Stimulated activated naive CD8-positive, alpha-beta T cell treated with anti-CD3 and anti-CD28 coated beads, Interleukin-15, Interleukin-2, amounts not matched to agents 100 ng/mL and 50 ng/mL, for 24 hours (primary cell): ENCODE data around the gene ZNF627.
A peak's percentile ranks its signal among the peaks of the same experiment; 100 is the strongest.

ENCODE experiments used
- H3K27ac Mint-ChIP-seq: one replicate; pipeline ENCODE4 v1.8.0; 2021; ENCODE audit warnings: mild to moderate bottlenecking, mixed read lengths
- H3K27me3 Mint-ChIP-seq: one replicate; pipeline ENCODE4 v1.8.0; 2021; ENCODE audit warnings: mixed read lengths
- H3K36me3 Mint-ChIP-seq: one replicate; pipeline ENCODE4 v1.8.0; 2021; ENCODE audit warnings: low read depth, mixed read lengths
- H3K4me1 Mint-ChIP-seq: one replicate; pipeline ENCODE4 v1.8.0; 2021; ENCODE audit warnings: low read depth, mixed read lengths
- H3K4me3 Mint-ChIP-seq: one replicate; pipeline ENCODE4 v1.8.0; 2021; ENCODE audit warnings: mild to moderate bottlenecking, mixed read lengths
- H3K9me3 Mint-ChIP-seq: one replicate; pipeline ENCODE4 v1.8.0; 2021; ENCODE audit warnings: mixed read lengths

Gene ZNF627

GRCh38 chr19:11597202-11598102 lies at the start of gene ZNF627:
ZNF627 (plus strand) TSS chr19:11597483; CDS start chr19:11597628, 145 bp downstream.
- Mint-ChIP-seq H3K9me3 (no peaks in the 10 kb centered on the region), H3K4me3 (peak within 1 kb of the TSS; percentile 92), H3K27ac (peak within 1 kb of the TSS; percentile 76), H3K36me3 (peaks cover 18% of the 10 kb centered on the region), H3K27me3 (no peaks in the 10 kb centered on the region), H3K4me1 (peaks cover 30% of the 10 kb centered on the region)

- H3K4me3 Mint-ChIP-seq = no peak overlapping the region
- no peaks in the 10 kb centered on the region for H3K36me3 Mint-ChIP-seq
- no peaks in the 10 kb centered on the region for H3K4me1 Mint-ChIP-seq
- no peak overlapping the region for H3K27ac Mint-ChIP-seq
- no peaks in the 10 kb centered on the region for H3K9me3 Mint-ChIP-seq
- peaks cover 5% of the 10 kb centered on the region for H3K27me3 Mint-ChIP-seq
These were observed 49.2 kb upstream of the ZNF627 start for GRCh38 chr19:11547929-11548700.

GRCh38 chr19:11549386-11549953 lies 47.8 kb upstream of the ZNF627 start:
- no peaks in the 10 kb centered on the region for H3K27me3 Mint-ChIP-seq
- no peak overlapping the region for H3K27ac Mint-ChIP-seq
- peaks cover 8% of the 10 kb centered on the region for H3K36me3 Mint-ChIP-seq
- no peaks in the 10 kb centered on the region for H3K9me3 Mint-ChIP-seq
- H3K4me1 Mint-ChIP-seq = peaks cover 7% of the 10 kb centered on the region
- H3K4me3 Mint-ChIP-seq = no peak overlapping the region

- Mint-ChIP-seq H3K9me3 (no peaks in the 10 kb centered on the region), H3K36me3 (peaks cover 10% of the 10 kb centered on the region), H3K27me3 (no peaks in the 10 kb centered on the region), H3K4me1 (peaks cover 7% of the 10 kb centered on the region), H3K27ac (no peak overlapping the region), H3K4me3 (no peak overlapping the region)
These were observed 47.0 kb upstream of the ZNF627 start for GRCh38 chr19:11550265-11550664.

GRCh38 chr19:11551603-11552235 lies 45.6 kb upstream of the ZNF627 start:
- Mint-ChIP-seq H3K36me3 (peaks cover 18% of the 10 kb centered on the region), H3K9me3 (no peaks in the 10 kb centered on the region), H3K4me1 (peaks cover 16% of the 10 kb centered on the region), H3K27me3 (no peaks in the 10 kb centered on the region), H3K27ac (no peak overlapping the region), H3K4me3 (no peak overlapping the region)

GRCh38 chr19:11552666-11553372 lies 44.5 kb upstream of the ZNF627 start:
- H3K27me3 Mint-ChIP-seq = no peaks in the 10 kb centered on the region
- no peaks in the 10 kb centered on the region for H3K9me3 Mint-ChIP-seq
- peaks cover 24% of the 10 kb centered on the region for H3K36me3 Mint-ChIP-seq
- H3K4me3 Mint-ChIP-seq = no peak overlapping the region
- H3K4me1 Mint-ChIP-seq = peaks cover 24% of the 10 kb centered on the region
- no peak overlapping the region for H3K27ac Mint-ChIP-seq

GRCh38 chr19:11554160-11554559 lies 43.1 kb upstream of the ZNF627 start:
- Mint-ChIP-seq H3K36me3 (peaks cover 28% of the 10 kb centered on the region), H3K27ac (peak overlapping the region; percentile 32), H3K4me3 (no peak overlapping the region), H3K9me3 (no peaks in the 10 kb centered on the region), H3K27me3 (no peaks in the 10 kb centered on the region), H3K4me1 (peaks cover 31% of the 10 kb centered on the region)

GRCh38 chr19:11555246-11555645 lies 42.0 kb upstream of the ZNF627 start:
- Mint-ChIP-seq H3K27me3 (no peaks in the 10 kb centered on the region), H3K36me3 (peaks cover 28% of the 10 kb centered on the region), H3K4me1 (peaks cover 37% of the 10 kb centered on the region), H3K4me3 (no peak overlapping the region), H3K27ac (peak overlapping the region; percentile 24), H3K9me3 (no peaks in the 10 kb centered on the region)

- Mint-ChIP-seq H3K27ac (peak overlapping the region; percentile 22), H3K36me3 (peaks cover 28% of the 10 kb centered on the region), H3K4me1 (peaks cover 46% of the 10 kb centered on the region), H3K27me3 (no peaks in the 10 kb centered on the region), H3K9me3 (no peaks in the 10 kb centered on the region), H3K4me3 (peak overlapping the region; percentile 92)
These were observed 40.5 kb upstream of the ZNF627 start for GRCh38 chr19:11556634-11557420.

GRCh38 chr19:11558881-11559828 lies 38.1 kb upstream of the ZNF627 start, which contains the start of gene ELOF1:
ELOF1 (minus strand) TSS chr19:11559230; CDS start chr19:11554347, 4,883 bp downstream.
- Mint-ChIP-seq H3K9me3 (no peaks in the 10 kb centered on the region), H3K27me3 (no peaks in the 10 kb centered on the region), H3K36me3 (peaks cover 20% of the 10 kb centered on the region), H3K4me3 (peak within 1 kb of the TSS; percentile 92), H3K27ac (peak within 1 kb of the TSS; percentile 92), H3K4me1 (peaks cover 47% of the 10 kb centered on the region)

GRCh38 chr19:11560404-11561051 lies 36.8 kb upstream of the ZNF627 start:
- peak overlapping the region; percentile 92 for H3K4me3 Mint-ChIP-seq
- H3K27ac Mint-ChIP-seq = peak overlapping the region; percentile 78
- H3K36me3 Mint-ChIP-seq = peaks cover 15% of the 10 kb centered on the region
- H3K9me3 Mint-ChIP-seq = no peaks in the 10 kb centered on the region
- H3K27me3 Mint-ChIP-seq = no peaks in the 10 kb centered on the region
- H3K4me1 Mint-ChIP-seq = peaks cover 44% of the 10 kb centered on the region

- Mint-ChIP-seq H3K27me3 (no peaks in the 10 kb centered on the region), H3K4me3 (no peak overlapping the region), H3K9me3 (no peaks in the 10 kb centered on the region), H3K36me3 (peaks cover 4% of the 10 kb centered on the region), H3K27ac (no peak overlapping the region), H3K4me1 (peaks cover 37% of the 10 kb centered on the region)
These were observed 33.8 kb upstream of the ZNF627 start for GRCh38 chr19:11563532-11563931.
